Measurements from ENCODE around the gene TIGAR.

TIGAR gene

GRCh38 chr12:4289231-4289878 is 31.7 kb upstream of the TIGAR start:
- peaks cover 3 to 56% (median 25%) of the 10 kb centered on the region in 5 donors for H3K36me3 ChIP-seq (ENCODE audit: control insufficient read depth in 5 of 5, insufficient read depth in 5 of 5, low read length in 5 of 5)
- H3K27ac ChIP-seq (ENCODE audit: low read depth, low read length): no peak overlapping the region
- H3K4me1 ChIP-seq (ENCODE audit: control insufficient read depth in 5 of 5, insufficient read depth in 5 of 5, low read length in 5 of 5): peaks cover 3 to 42% (median 16%) of the 10 kb centered on the region in 5 donors
- H3K9ac ChIP-seq (ENCODE audit: low read length in 5 of 5): no peak overlapping the region
- H3K4me3 ChIP-seq (ENCODE audit: low read depth in 1 of 5, low read length in 5 of 5): peak overlapping the region in 2 of 5 donors; percentile 11 to 32
- peaks cover 0 to 3% (median 0%) of the 10 kb centered on the region in 5 donors for H3K27me3 ChIP-seq (ENCODE audit: control insufficient read depth in 5 of 5, insufficient read depth in 4 of 5, low read length in 5 of 5)
- no peaks in the 10 kb centered on the region for H3K9me3 ChIP-seq (ENCODE audit: control insufficient read depth in 5 of 5, low read length in 5 of 5)

GRCh38 chr12:4289998-4290790 is 30.8 kb upstream of the TIGAR start:
- no peak overlapping the region for H3K4me3 ChIP-seq (ENCODE audit: low read depth in 1 of 5, low read length in 5 of 5)
- peaks cover 3 to 58% (median 29%) of the 10 kb centered on the region in 5 donors for H3K36me3 ChIP-seq (ENCODE audit: control insufficient read depth in 5 of 5, insufficient read depth in 5 of 5, low read length in 5 of 5)
- no peak overlapping the region for H3K9ac ChIP-seq (ENCODE audit: low read length in 5 of 5)
- H3K27ac ChIP-seq (ENCODE audit: low read depth, low read length): no peak overlapping the region
- H3K9me3 ChIP-seq (ENCODE audit: control insufficient read depth in 5 of 5, low read length in 5 of 5): no peaks in the 10 kb centered on the region
- peaks cover 3 to 41% (median 16%) of the 10 kb centered on the region in 5 donors for H3K4me1 ChIP-seq (ENCODE audit: control insufficient read depth in 5 of 5, insufficient read depth in 5 of 5, low read length in 5 of 5)
- H3K27me3 ChIP-seq (ENCODE audit: control insufficient read depth in 5 of 5, insufficient read depth in 4 of 5, low read length in 5 of 5): peaks cover 0 to 3% (median 0%) of the 10 kb centered on the region in 5 donors

GRCh38 chr12:4292341-4293073 is 28.5 kb upstream of the TIGAR start:
- Histone ChIP-seq H3K9ac (ENCODE audit: low read length in 5 of 5) (no peak overlapping the region), H3K36me3 (ENCODE audit: control insufficient read depth in 5 of 5, insufficient read depth in 5 of 5, low read length in 5 of 5) (peaks cover 3 to 51% (median 23%) of the 10 kb centered on the region in 5 donors), H3K4me1 (ENCODE audit: control insufficient read depth in 5 of 5, insufficient read depth in 5 of 5, low read length in 5 of 5) (peaks cover 0 to 28% (median 11%) of the 10 kb centered on the region in 5 donors), H3K4me3 (ENCODE audit: low read depth in 1 of 5, low read length in 5 of 5) (no peak overlapping the region), H3K9me3 (ENCODE audit: control insufficient read depth in 5 of 5, low read length in 5 of 5) (no peaks in the 10 kb centered on the region), H3K27ac (ENCODE audit: low read depth, low read length) (no peak overlapping the region), H3K27me3 (ENCODE audit: control insufficient read depth in 5 of 5, insufficient read depth in 4 of 5, low read length in 5 of 5) (peaks cover 0 to 3% (median 0%) of the 10 kb centered on the region in 5 donors)

GRCh38 chr12:4293299-4293965 is 27.6 kb upstream of the TIGAR start:
- Histone ChIP-seq H3K27ac (ENCODE audit: low read depth, low read length) (no peak overlapping the region), H3K36me3 (ENCODE audit: control insufficient read depth in 5 of 5, insufficient read depth in 5 of 5, low read length in 5 of 5) (peaks cover 3 to 46% (median 26%) of the 10 kb centered on the region in 5 donors), H3K9me3 (ENCODE audit: control insufficient read depth in 5 of 5, low read length in 5 of 5) (no peaks in the 10 kb centered on the region), H3K4me1 (ENCODE audit: control insufficient read depth in 5 of 5, insufficient read depth in 5 of 5, low read length in 5 of 5) (peaks cover 0 to 21% (median 6%) of the 10 kb centered on the region in 5 donors), H3K9ac (ENCODE audit: low read length in 5 of 5) (no peak overlapping the region), H3K4me3 (ENCODE audit: low read depth in 1 of 5, low read length in 5 of 5) (no peak overlapping the region), H3K27me3 (ENCODE audit: control insufficient read depth in 5 of 5, insufficient read depth in 4 of 5, low read length in 5 of 5) (peaks cover 0 to 3% (median 0%) of the 10 kb centered on the region in 5 donors)

- no peaks in the 10 kb centered on the region for H3K9me3 ChIP-seq (ENCODE audit: control insufficient read depth in 5 of 5, low read length in 5 of 5)
- peaks cover 0 to 15% (median 5%) of the 10 kb centered on the region in 5 donors for H3K4me1 ChIP-seq (ENCODE audit: control insufficient read depth in 5 of 5, insufficient read depth in 5 of 5, low read length in 5 of 5)
- H3K36me3 ChIP-seq (ENCODE audit: control insufficient read depth in 5 of 5, insufficient read depth in 5 of 5, low read length in 5 of 5): peaks cover 3 to 43% (median 21%) of the 10 kb centered on the region in 5 donors
- H3K9ac ChIP-seq (ENCODE audit: low read length in 5 of 5): no peak overlapping the region
- H3K27me3 ChIP-seq (ENCODE audit: control insufficient read depth in 5 of 5, insufficient read depth in 4 of 5, low read length in 5 of 5): no peaks in the 10 kb centered on the region
- no peak overlapping the region for H3K27ac ChIP-seq (ENCODE audit: low read depth, low read length)
- no peak overlapping the region for H3K4me3 ChIP-seq (ENCODE audit: low read depth in 1 of 5, low read length in 5 of 5)
These were observed 27.0 kb upstream of the TIGAR start for GRCh38 chr12:4293966-4294505.

- H3K27me3 ChIP-seq (ENCODE audit: control insufficient read depth in 5 of 5, insufficient read depth in 4 of 5, low read length in 5 of 5): no peaks in the 10 kb centered on the region
- no peaks in the 10 kb centered on the region for H3K9me3 ChIP-seq (ENCODE audit: control insufficient read depth in 5 of 5, low read length in 5 of 5)
- peaks cover 0 to 8% (median 0%) of the 10 kb centered on the region in 5 donors for H3K4me1 ChIP-seq (ENCODE audit: control insufficient read depth in 5 of 5, insufficient read depth in 5 of 5, low read length in 5 of 5)
- H3K36me3 ChIP-seq (ENCODE audit: control insufficient read depth in 5 of 5, insufficient read depth in 5 of 5, low read length in 5 of 5): peaks cover 11 to 47% (median 20%) of the 10 kb centered on the region in 5 donors
- no peak overlapping the region for H3K27ac ChIP-seq (ENCODE audit: low read depth, low read length)
- H3K9ac ChIP-seq (ENCODE audit: low read length in 5 of 5): no peak overlapping the region
- H3K4me3 ChIP-seq (ENCODE audit: low read depth in 1 of 5, low read length in 5 of 5): no peak overlapping the region
These were observed 24.3 kb upstream of the TIGAR start for GRCh38 chr12:4296751-4297150.

GRCh38 chr12:4297617-4298016 is 23.4 kb upstream of the TIGAR start:
- Histone ChIP-seq H3K4me3 (ENCODE audit: low read depth in 1 of 5, low read length in 5 of 5) (no peak overlapping the region), H3K27ac (ENCODE audit: low read depth, low read length) (no peak overlapping the region), H3K4me1 (ENCODE audit: control insufficient read depth in 5 of 5, insufficient read depth in 5 of 5, low read length in 5 of 5) (peaks cover 0 to 8% (median 0%) of the 10 kb centered on the region in 5 donors), H3K27me3 (ENCODE audit: control insufficient read depth in 5 of 5, insufficient read depth in 4 of 5, low read length in 5 of 5) (no peaks in the 10 kb centered on the region), H3K36me3 (ENCODE audit: control insufficient read depth in 5 of 5, insufficient read depth in 5 of 5, low read length in 5 of 5) (peaks cover 11 to 55% (median 28%) of the 10 kb centered on the region in 5 donors), H3K9ac (ENCODE audit: low read length in 5 of 5) (no peak overlapping the region), H3K9me3 (ENCODE audit: control insufficient read depth in 5 of 5, low read length in 5 of 5) (no peaks in the 10 kb centered on the region)

GRCh38 chr12:4300883-4301282 is 20.1 kb upstream of the TIGAR start:
- Histone ChIP-seq H3K27ac (ENCODE audit: low read depth, low read length) (no peak overlapping the region), H3K36me3 (ENCODE audit: control insufficient read depth in 5 of 5, insufficient read depth in 5 of 5, low read length in 5 of 5) (peaks cover 11 to 66% (median 29%) of the 10 kb centered on the region in 5 donors), H3K9me3 (ENCODE audit: control insufficient read depth in 5 of 5, low read length in 5 of 5) (no peaks in the 10 kb centered on the region), H3K4me1 (ENCODE audit: control insufficient read depth in 5 of 5, insufficient read depth in 5 of 5, low read length in 5 of 5) (no peaks in the 10 kb centered on the region), H3K27me3 (ENCODE audit: control insufficient read depth in 5 of 5, insufficient read depth in 4 of 5, low read length in 5 of 5) (no peaks in the 10 kb centered on the region), H3K9ac (ENCODE audit: low read length in 5 of 5) (no peak overlapping the region), H3K4me3 (ENCODE audit: low read depth in 1 of 5, low read length in 5 of 5) (no peak overlapping the region)

- Histone ChIP-seq H3K27me3 (ENCODE audit: control insufficient read depth in 5 of 5, insufficient read depth in 4 of 5, low read length in 5 of 5) (no peaks in the 10 kb centered on the region), H3K36me3 (ENCODE audit: control insufficient read depth in 5 of 5, insufficient read depth in 5 of 5, low read length in 5 of 5) (peaks cover 11 to 57% (median 29%) of the 10 kb centered on the region in 5 donors), H3K27ac (ENCODE audit: low read depth, low read length) (no peak overlapping the region)
These were observed 19.0 kb upstream of the TIGAR start for GRCh38 chr12:4301932-4302501.

More at GRCh38 chr12:4301932-4302501, 19.0 kb upstream of the TIGAR start:
- Histone ChIP-seq H3K9ac (ENCODE audit: low read length in 5 of 5) (no peak overlapping the region), H3K9me3 (ENCODE audit: control insufficient read depth in 5 of 5, low read length in 5 of 5) (no peaks in the 10 kb centered on the region), H3K4me1 (ENCODE audit: control insufficient read depth in 5 of 5, insufficient read depth in 5 of 5, low read length in 5 of 5) (peaks cover 0 to 6% (median under 1%) of the 10 kb centered on the region in 5 donors), H3K4me3 (ENCODE audit: low read depth in 1 of 5, low read length in 5 of 5) (no peak overlapping the region)
